Suprapubic skin (tissue), 4 donors: ENCODE results near the gene NARF. TPM values are rescaled to one million over a fixed set of nuclear protein-coding genes. Genes with fewer than 3 reads are reported as not detected.

ENCODE experiments used
- DNase-seq, 2 donors: peaks; one replicate each; pipeline ENCODE4 v3.0.0-alpha.2; 2019; ENCODE audit warnings: low spot score in 2 of 2
- H3K27ac ChIP-seq: fragments of 200-600 bp; sonication (generic); one replicate; pipeline ENCODE4 v1.5.1; 2019
- H3K27me3 ChIP-seq: fragments of 200-600 bp; sonication (generic); one replicate; pipeline ENCODE4 v1.5.1; 2019
- H3K36me3 ChIP-seq: fragments of 200-600 bp; sonication (generic); one replicate; pipeline ENCODE4 v1.5.1; 2019
- H3K4me1 ChIP-seq: fragments of 200-600 bp; sonication (generic); one replicate; pipeline ENCODE4 v1.5.1; 2019
- H3K4me3 ChIP-seq: fragments of 200-600 bp; sonication (generic); one replicate; pipeline ENCODE4 v1.5.1; 2019; ENCODE audit warnings: mild to moderate bottlenecking
- H3K9me3 ChIP-seq: fragments of 200-600 bp; sonication (generic); one replicate; pipeline ENCODE4 v1.5.1; 2019
- CTCF ChIP-seq, 2 donors: fragments of 200-600 bp in 1 of 2; fragments of 450-650 bp in 1 of 2; sonication (generic) in 1 of 2; IDR thresholded peaks; one replicate each; pipeline ENCODE4 v1.5.1; 2016 to 2019; ENCODE audit warnings: antibody characterized with exemption in 2 of 2, mild to moderate bottlenecking in 1 of 2, moderate library complexity in 1 of 2
- EP300 ChIP-seq: sonication (generic); formaldehyde crosslinking; IDR thresholded peaks from one replicate; pipeline ENCODE4 v1.6.1; 2017; ENCODE audit warnings: antibody characterized with exemption
- POLR2A ChIP-seq, 2 donors: fragments of 450-650 bp; IDR thresholded peaks; one replicate each; pipeline ENCODE4 v1.6.1; 2017; ENCODE audit warnings: antibody characterized with exemption in 2 of 2, mild to moderate bottlenecking in 2 of 2, moderate library complexity in 2 of 2
- POLR2AphosphoS5 ChIP-seq, 3 donors: sonication (generic); formaldehyde crosslinking; IDR thresholded peaks; one replicate each; pipeline ENCODE4 v1.6.1; 2017; ENCODE audit warnings: antibody characterized with exemption in 3 of 3
- WGBS: methylation state at CpG from one replicate; pipeline ENCODE4 v1.1.5; 2018; 5-methylcytosine and 5-hydroxymethylcytosine counted together
- total RNA-seq, 4 donors: library from RNA; depleted of rRNA; stranded (reverse); fragments of >200 nt; gene quantifications; one replicate each; pipeline ENCODE4 v1.1.0, GENCODE V29; 2016

NARF gene
- total RNA-seq, 4 donors from 2014 or later, result 37.6 to 105 (median 44.7) TPM

- Histone ChIP-seq H3K4me1 (peaks cover 14% of the 10 kb centered on the region), H3K36me3 (peaks cover 59% of the 10 kb centered on the region), H3K4me3 (no peak overlapping the region), H3K9me3 (no peaks in the 10 kb centered on the region), H3K27me3 (no peaks in the 10 kb centered on the region), H3K27ac (peak overlapping the region; percentile 44)
- WGBS, result 78% methylated on average over 19 of the region's 22 CpGs
- no peak for TF ChIP-seq POLR2A (IDR thresholded peaks at IDR 0.05)
- TF ChIP-seq POLR2AphosphoS5 (IDR thresholded peaks at IDR 0.05), result no peak
- no peak for TF ChIP-seq EP300
- no peak for TF ChIP-seq CTCF (IDR thresholded peaks at IDR 0.05)
- peak in 1 of 2 donors; percentile 63 for DNase-seq
Observed at GRCh38 chr17:82440469-82440981, 18.0 kb upstream of the NARF start.

GRCh38 chr17:82440991-82441627, 17.4 kb upstream of the NARF start:
- Histone ChIP-seq H3K36me3 (peaks cover 54% of the 10 kb centered on the region), H3K4me1 (peaks cover 20% of the 10 kb centered on the region), H3K4me3 (no peak overlapping the region), H3K27ac (no peak overlapping the region), H3K9me3 (no peaks in the 10 kb centered on the region), H3K27me3 (no peaks in the 10 kb centered on the region)
- TF ChIP-seq CTCF (IDR thresholded peaks at IDR 0.05) (no peak), EP300 (no peak), POLR2AphosphoS5 (IDR thresholded peaks at IDR 0.05) (no peak), POLR2A (IDR thresholded peaks at IDR 0.05) (no peak)
- DNase-seq, result peak in 1 of 2 donors; percentile 69
- WGBS, result 55% methylated on average over 16 of the region's 17 CpGs

GRCh38 chr17:82441691-82442487, 16.7 kb upstream of the NARF start:
- TF ChIP-seq EP300 (no peak), POLR2A (IDR thresholded peaks at IDR 0.05) (no peak), POLR2AphosphoS5 (IDR thresholded peaks at IDR 0.05) (no peak), CTCF (IDR thresholded peaks at IDR 0.05) (no peak)
- Histone ChIP-seq H3K4me1 (peaks cover 26% of the 10 kb centered on the region), H3K27ac (no peak overlapping the region), H3K4me3 (no peak overlapping the region), H3K36me3 (peaks cover 47% of the 10 kb centered on the region), H3K9me3 (no peaks in the 10 kb centered on the region), H3K27me3 (no peaks in the 10 kb centered on the region)
- WGBS, result 83% methylated on average over 16 of the region's 27 CpGs
- DNase-seq, result no peak

- Histone ChIP-seq H3K9me3 (no peaks in the 10 kb centered on the region), H3K4me3 (no peak overlapping the region), H3K4me1 (peaks cover 27% of the 10 kb centered on the region), H3K27ac (no peak overlapping the region), H3K27me3 (no peaks in the 10 kb centered on the region), H3K36me3 (peaks cover 38% of the 10 kb centered on the region)
- 82% methylated on average over 19 of the region's 28 CpGs for WGBS
- peak in 1 of 2 donors; percentile 59 for DNase-seq
- no peak for TF ChIP-seq CTCF (IDR thresholded peaks at IDR 0.05)
- TF ChIP-seq EP300, result no peak
- TF ChIP-seq POLR2AphosphoS5 (IDR thresholded peaks at IDR 0.05), result no peak
- TF ChIP-seq POLR2A (IDR thresholded peaks at IDR 0.05), result no peak
Observed at GRCh38 chr17:82442643-82443464, 15.7 kb upstream of the NARF start.
